ENCODE measurements around the gene TWF2. TPM values are rescaled to one million over a fixed set of nuclear protein-coding genes. Genes with fewer than 3 reads are reported as not detected.

Gene TWF2
- total RNA-seq, 1 experiment from 2014 or later: 44.8 TPM

GRCh38 chr3:52210037-52210436 lies 28.9 kb downstream of the TWF2 start:
- H3K4me1 ChIP-seq (ENCODE audit: insufficient read depth, low read length): no peaks in the 10 kb centered on the region
- H2AFZ ChIP-seq (ENCODE audit: low read length): no peak overlapping the region
- H2BK20ac ChIP-seq (ENCODE audit: low read depth, low read length, poor library complexity, severe bottlenecking): no peak overlapping the region
- no peaks in the 10 kb centered on the region for H3K9me3 ChIP-seq (ENCODE audit: control insufficient read depth, low read depth, low read length)
- no peak overlapping the region for H4K91ac ChIP-seq (ENCODE audit: insufficient read length, low read depth, low read length)
- no peak overlapping the region for H3K56ac ChIP-seq (ENCODE audit: insufficient read length, low read depth, low read length)
- H3K27ac ChIP-seq (ENCODE audit: insufficient read length, low read depth, low read length): no peak overlapping the region
- no peak overlapping the region for H3K4ac ChIP-seq (ENCODE audit: low read depth, low read length)
- Mint-ChIP-seq H3K4me1 (no peaks in the 10 kb centered on the region), H3K9me3 (no peaks in the 10 kb centered on the region), H3K36me3 (ENCODE audit: insufficient read depth in 1 of 3, low read depth in 3 of 3) (peaks cover 46 to 97% (median 95%) of the 10 kb centered on the region in 3 experiments; a peak in 6 of 7 replicates), H3K4me3 (no peak overlapping the region), H3K27ac (no peak overlapping the region), H3K27me3 (ENCODE audit: low read depth) (no peaks in the 10 kb centered on the region)
- H3T11ph ChIP-seq (ENCODE audit: low read length): no peak overlapping the region
- H3K23ac ChIP-seq (ENCODE audit: insufficient read length, low read depth, low read length): no peak overlapping the region
- no peak overlapping the region for H4K8ac ChIP-seq (replicated peaks; ENCODE audit: insufficient read length, low read depth, low read length)
- no peak overlapping the region for H3K14ac ChIP-seq (ENCODE audit: insufficient read depth, low read length)
- no peak overlapping the region for H4K5ac ChIP-seq (ENCODE audit: insufficient read length, low read depth, low read length)
- H3K4me2 ChIP-seq (ENCODE audit: insufficient read depth, insufficient read length, low read length): no peak overlapping the region
- no peak for DNase-seq
- no peak overlapping the region for H2BK12ac ChIP-seq (ENCODE audit: insufficient read length, low read depth, low read length)
- H3K9ac ChIP-seq (ENCODE audit: extremely low read depth, insufficient read length, low read length): no peak overlapping the region
- H2BK120ac ChIP-seq (ENCODE audit: low read depth, low read length, poor library complexity, severe bottlenecking): no peak overlapping the region
- H3K18ac ChIP-seq (ENCODE audit: insufficient read length, low read depth, low read length): no peak overlapping the region
- no peak overlapping the region for H2AK5ac ChIP-seq (ENCODE audit: insufficient read length, low read length)
- no peaks in the 10 kb centered on the region for H3K27me3 ChIP-seq (ENCODE audit: insufficient read depth, low read length)
- no peak overlapping the region for H2BK5ac ChIP-seq (ENCODE audit: insufficient read length, low read length)
- no peaks in the 10 kb centered on the region for H3K79me2 ChIP-seq (ENCODE audit: insufficient read depth, low read length)
- no peaks in the 10 kb centered on the region for H3K79me1 ChIP-seq (ENCODE audit: insufficient read depth, low read depth, low read length, poor library complexity, severe bottlenecking)
- H4K20me1 ChIP-seq (ENCODE audit: control insufficient read depth, insufficient read depth, insufficient read length): no peaks in the 10 kb centered on the region
- H3K23me2 ChIP-seq (ENCODE audit: insufficient read length, low read depth, low read length, poor library complexity, severe bottlenecking): no peaks in the 10 kb centered on the region
- no peak overlapping the region for H2BK15ac ChIP-seq (ENCODE audit: low read depth, low read length)
- TF ChIP-seq, protein P1, sequence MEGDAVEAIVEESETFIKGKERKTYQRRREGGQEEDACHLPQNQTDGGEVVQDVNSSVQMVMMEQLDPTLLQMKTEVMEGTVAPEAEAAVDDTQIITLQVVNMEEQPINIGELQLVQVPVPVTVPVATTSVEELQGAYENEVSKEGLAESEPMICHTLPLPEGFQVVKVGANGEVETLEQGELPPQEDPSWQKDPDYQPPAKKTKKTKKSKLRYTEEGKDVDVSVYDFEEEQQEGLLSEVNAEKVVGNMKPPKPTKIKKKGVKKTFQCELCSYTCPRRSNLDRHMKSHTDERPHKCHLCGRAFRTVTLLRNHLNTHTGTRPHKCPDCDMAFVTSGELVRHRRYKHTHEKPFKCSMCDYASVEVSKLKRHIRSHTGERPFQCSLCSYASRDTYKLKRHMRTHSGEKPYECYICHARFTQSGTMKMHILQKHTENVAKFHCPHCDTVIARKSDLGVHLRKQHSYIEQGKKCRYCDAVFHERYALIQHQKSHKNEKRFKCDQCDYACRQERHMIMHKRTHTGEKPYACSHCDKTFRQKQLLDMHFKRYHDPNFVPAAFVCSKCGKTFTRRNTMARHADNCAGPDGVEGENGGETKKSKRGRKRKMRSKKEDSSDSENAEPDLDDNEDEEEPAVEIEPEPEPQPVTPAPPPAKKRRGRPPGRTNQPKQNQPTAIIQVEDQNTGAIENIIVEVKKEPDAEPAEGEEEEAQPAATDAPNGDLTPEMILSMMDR (conservative IDR thresholded peaks at IDR 0.05): no peak
